Suprapubic skin (tissue), 3 donors: Measurements from ENCODE around the gene RUSC2.
"Not testable (repeated sequence)": the region's sequence is repeated elsewhere in the genome, so short reads cannot be mapped to it uniquely, and the experiment has no call there.

Source experiments
- CTCF ChIP-seq, 2 donors: fragments of 200-600 bp in 1 of 2; fragments of 450-650 bp in 1 of 2; sonication (generic) in 1 of 2; IDR thresholded peaks; one replicate each; pipeline ENCODE4 v1.5.1; 2016 to 2019; ENCODE audit warnings: antibody characterized with exemption in 2 of 2, mild to moderate bottlenecking in 1 of 2, moderate library complexity in 1 of 2
- EP300 ChIP-seq: sonication (generic); formaldehyde crosslinking; IDR thresholded peaks from one replicate; pipeline ENCODE4 v1.6.1; 2017; ENCODE audit warnings: antibody characterized with exemption

- TF ChIP-seq EP300; CTCF (IDR thresholded peaks at IDR 0.05): not testable (repeated sequence)
Measured at GRCh38 chr9:35523556-35523955, 33.6 kb downstream of the RUSC2 start.
